ENCODE data around the gene ZSCAN29.

The ZSCAN29 gene

GRCh38 chr15:43352693-43353382 lies 18.0 kb downstream of the ZSCAN29 start:
- no peak overlapping the region for H3K4me3 ChIP-seq (ENCODE audit: low read depth, low read length)
- DNase-seq (ENCODE audit: low read depth) = no peak
- TF ChIP-seq CTCF (IDR thresholded peaks at IDR 0.05; ENCODE audit: low read depth, low read length, missing control alignments) = no peak

- no peak overlapping the region for H3K4me3 ChIP-seq (ENCODE audit: low read depth, low read length)
- DNase-seq (ENCODE audit: low read depth) = no peak
- no peak for TF ChIP-seq CTCF (IDR thresholded peaks at IDR 0.05; ENCODE audit: low read depth, low read length, missing control alignments)
These were observed 23.7 kb downstream of the ZSCAN29 start for GRCh38 chr15:43347114-43347513.

- H3K4me3 ChIP-seq (ENCODE audit: low read depth, low read length) = no peak overlapping the region
- TF ChIP-seq CTCF (IDR thresholded peaks at IDR 0.05; ENCODE audit: low read depth, low read length, missing control alignments) = no peak
- no peak for DNase-seq (ENCODE audit: low read depth)
These were observed 24.5 kb downstream of the ZSCAN29 start for GRCh38 chr15:43346305-43346704.

- no peak for TF ChIP-seq CTCF (IDR thresholded peaks at IDR 0.05; ENCODE audit: low read depth, low read length, missing control alignments)
- peak overlapping the region; percentile 65 for H3K4me3 ChIP-seq (ENCODE audit: low read depth, low read length)
- no peak for DNase-seq (ENCODE audit: low read depth)
These were observed 40.1 kb downstream of the ZSCAN29 start for GRCh38 chr15:43330780-43331087.

GRCh38 chr15:43329960-43330779 lies 40.7 kb downstream of the ZSCAN29 start, which contains the start of gene LCMT2:
Gene LCMT2, minus strand, starts transcription at chr15:43330573. Its CDS starts 84 bp downstream, at chr15:43330489.
- no peak for TF ChIP-seq CTCF (IDR thresholded peaks at IDR 0.05; ENCODE audit: low read depth, low read length, missing control alignments)
- DNase-seq (ENCODE audit: low read depth) = peak; percentile 90
- peak within 1 kb of the TSS; percentile 65 for H3K4me3 ChIP-seq (ENCODE audit: low read depth, low read length)

GRCh38 chr15:43329217-43329959 lies 41.5 kb downstream of the ZSCAN29 start:
- TF ChIP-seq CTCF (IDR thresholded peaks at IDR 0.05; ENCODE audit: low read depth, low read length, missing control alignments) = no peak
- no peak for DNase-seq (ENCODE audit: low read depth)
- peak overlapping the region; percentile 65 for H3K4me3 ChIP-seq (ENCODE audit: low read depth, low read length)
